GM19452 (cell line): ENCODE results near the gene EEFSEC.

ENCODE experiments used
- ATAC-seq: cut with Tn5 transposase; IDR thresholded peaks from one replicate; pipeline ENCODE4 v1.9.1; 2021; ENCODE audit not compliant: unreplicated experiment

The EEFSEC gene

DNA sequence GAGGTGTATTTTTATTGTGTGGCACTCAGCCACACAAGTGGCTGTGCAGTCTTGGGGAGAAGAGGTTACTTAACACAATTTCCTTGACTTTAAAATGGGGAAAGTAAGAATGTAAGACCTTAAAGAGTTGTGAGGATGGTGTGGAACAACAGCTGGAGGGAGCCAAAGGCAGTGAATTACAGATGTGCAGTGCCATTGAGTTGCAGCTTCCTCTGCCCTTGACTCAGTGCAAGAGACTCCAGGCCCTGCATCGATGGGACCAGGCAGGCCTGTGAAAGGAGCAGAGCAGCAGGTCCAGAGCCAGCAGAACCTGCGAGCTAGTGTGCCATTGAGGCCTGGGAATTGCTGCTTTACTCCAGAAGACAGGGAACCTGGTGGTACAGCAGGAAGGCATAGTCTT lies 27.2 kb downstream of the EEFSEC start:
- no peak for ATAC-seq

DNA sequence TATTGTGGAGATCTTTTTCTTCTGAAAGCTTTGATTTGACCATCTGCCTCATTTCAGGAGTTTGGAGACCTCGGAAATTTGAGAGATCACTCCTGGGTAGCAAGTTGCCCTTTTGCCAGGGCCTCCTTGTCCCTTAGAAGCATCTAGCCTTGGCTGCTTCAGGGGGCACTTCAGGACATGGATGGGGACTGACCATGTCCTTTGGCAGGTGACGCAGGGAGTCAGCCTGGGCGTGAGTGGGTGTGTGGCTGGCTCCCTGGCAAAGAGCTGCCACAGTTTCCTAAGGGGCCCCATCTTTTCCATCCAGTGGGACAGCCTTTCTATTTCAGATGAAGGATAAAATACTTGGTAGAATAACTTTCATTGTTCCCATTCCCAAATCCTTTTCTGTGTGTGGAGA lies 27.6 kb downstream of the EEFSEC start:
- no peak for ATAC-seq

GRCh38 chr3:128182656-128183055 lies 29.4 kb downstream of the EEFSEC start:
- no peak for ATAC-seq

GRCh38 chr3:128185630-128186447 lies 32.6 kb downstream of the EEFSEC start:
- ATAC-seq = no peak

DNA sequence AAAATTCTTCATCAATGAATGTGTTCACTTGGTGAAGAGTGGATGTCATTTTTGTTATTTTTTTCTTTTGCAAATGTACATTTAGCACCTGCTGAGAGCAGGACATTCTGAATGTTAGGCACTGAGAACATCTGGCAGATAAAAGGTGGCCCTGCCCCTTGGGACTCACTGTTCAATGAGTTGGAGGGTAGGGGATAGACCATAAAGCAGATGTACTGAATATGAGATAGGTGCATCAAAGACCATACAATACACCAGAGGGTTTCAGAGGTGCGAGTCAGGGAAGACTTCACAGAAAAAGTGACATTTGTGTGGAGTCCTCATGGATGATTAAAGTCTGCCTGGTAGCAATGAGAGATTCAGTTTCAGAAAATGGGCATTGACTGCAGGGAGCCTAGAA lies 34.2 kb downstream of the EEFSEC start:
- ATAC-seq = no peak

- ATAC-seq = no peak
Measured at GRCh38 chr3:128188326-128188725, 35.0 kb downstream of the EEFSEC start.

GRCh38 chr3:128188956-128189355 lies 35.7 kb downstream of the EEFSEC start:
- ATAC-seq = no peak

DNA sequence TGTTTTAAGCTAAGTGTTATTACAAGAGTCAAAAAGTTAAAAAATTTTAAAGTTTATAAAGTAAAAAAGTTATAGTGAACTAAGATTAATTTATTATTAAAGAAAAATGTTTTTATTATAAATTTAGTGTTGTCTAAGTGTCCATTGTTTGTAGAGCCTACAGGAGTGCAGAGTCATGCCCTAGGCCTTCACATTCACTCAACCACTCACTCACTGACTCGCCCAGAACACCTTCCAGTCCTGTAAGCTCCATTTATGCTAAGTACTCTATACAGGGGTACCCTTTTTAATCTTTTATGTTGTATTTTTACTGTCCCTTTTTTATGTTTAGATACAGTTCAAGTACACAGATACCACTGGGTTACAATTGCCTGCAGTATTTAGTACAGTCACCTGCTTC lies 37.2 kb downstream of the EEFSEC start:
- ATAC-seq = no peak

GRCh38 chr3:128192131-128192530 lies 38.9 kb downstream of the EEFSEC start:
- no peak for ATAC-seq

DNA sequence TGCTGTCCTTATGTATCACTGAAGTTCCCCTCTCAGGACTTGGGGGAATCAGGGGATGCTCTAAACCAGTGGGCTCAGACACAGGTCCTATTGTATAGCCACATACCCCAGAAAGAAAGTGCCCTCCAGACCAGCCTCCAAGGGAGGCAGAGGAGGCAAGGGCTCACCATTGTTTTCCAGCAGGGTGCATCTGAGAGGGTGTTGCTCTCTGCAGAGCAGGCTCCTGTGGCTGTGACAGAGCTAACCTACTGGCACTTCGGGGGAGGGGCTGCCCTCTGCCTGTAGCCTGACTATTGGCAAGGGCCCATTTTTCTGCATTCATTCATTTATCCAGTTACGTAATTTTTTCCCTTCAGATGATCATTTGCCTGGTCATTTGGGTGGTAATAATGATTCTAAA lies 39.9 kb downstream of the EEFSEC start:
- ATAC-seq = no peak

DNA sequence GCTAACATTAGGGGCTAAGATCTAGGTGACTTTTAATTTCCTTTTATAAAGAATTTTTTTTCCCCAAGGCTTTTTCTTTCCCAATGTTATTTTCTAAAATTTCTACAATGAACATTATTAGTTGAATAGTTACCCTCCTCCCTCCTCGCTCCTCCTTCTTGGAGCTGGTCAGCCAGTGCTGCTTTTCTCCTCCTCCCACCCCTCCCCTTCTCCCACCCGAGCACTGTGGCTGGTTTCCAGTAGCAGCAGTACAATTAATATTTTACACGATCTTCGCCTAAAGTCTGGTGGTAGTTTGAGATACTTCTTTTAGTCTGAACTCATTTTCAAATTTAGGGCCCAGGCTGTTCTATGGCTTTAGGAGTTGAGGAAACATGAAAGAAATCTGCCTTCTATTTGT lies 41.6 kb downstream of the EEFSEC start:
- no peak for ATAC-seq

- no peak for ATAC-seq
Measured at GRCh38 chr3:128195369-128195768, 42.1 kb downstream of the EEFSEC start.

- no peak for ATAC-seq
Measured at GRCh38 chr3:128195802-128196201, 42.5 kb downstream of the EEFSEC start.

DNA sequence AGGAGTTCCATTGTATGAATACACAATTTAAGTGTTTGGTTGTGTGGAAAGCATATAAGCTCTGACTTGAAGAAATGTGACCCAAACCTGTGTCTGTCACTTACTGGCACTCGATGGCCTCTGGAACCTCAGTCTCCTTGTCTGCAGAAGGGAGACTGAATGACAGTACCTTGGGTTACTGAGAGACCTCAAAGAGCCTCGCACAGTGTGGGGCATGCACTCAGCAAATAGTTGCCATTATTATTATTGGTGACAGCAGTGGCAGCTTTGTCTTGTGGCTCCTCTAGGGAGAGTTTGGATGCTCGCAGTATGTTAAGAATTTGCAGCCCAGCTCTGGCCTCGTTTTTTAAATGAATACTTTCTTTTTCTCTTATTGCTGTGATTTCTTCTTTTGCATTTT lies 43.4 kb downstream of the EEFSEC start:
- ATAC-seq = no peak

DNA sequence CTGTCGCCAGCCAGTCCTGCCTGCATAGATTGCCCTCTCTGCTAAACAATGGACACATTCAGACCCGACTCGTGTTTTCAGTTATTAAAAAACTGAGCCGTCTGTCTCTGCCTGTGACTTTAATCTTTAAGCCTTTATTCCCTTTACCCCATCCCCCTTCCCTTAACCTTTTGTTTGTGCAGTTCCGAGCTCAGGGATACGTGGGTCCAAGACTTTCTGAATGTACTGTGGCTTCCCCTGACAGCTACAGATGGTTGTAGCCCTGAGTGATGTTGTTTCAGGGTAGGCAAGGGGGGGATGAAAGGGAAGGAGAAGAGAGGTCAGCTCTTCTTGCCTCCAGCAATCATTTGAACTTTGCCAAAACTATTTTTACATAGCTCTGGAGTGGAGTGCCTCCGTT lies 44.6 kb downstream of the EEFSEC start:
- ATAC-seq = no peak

- no peak for ATAC-seq
Measured at GRCh38 chr3:128198313-128198712, 45.0 kb downstream of the EEFSEC start.

DNA sequence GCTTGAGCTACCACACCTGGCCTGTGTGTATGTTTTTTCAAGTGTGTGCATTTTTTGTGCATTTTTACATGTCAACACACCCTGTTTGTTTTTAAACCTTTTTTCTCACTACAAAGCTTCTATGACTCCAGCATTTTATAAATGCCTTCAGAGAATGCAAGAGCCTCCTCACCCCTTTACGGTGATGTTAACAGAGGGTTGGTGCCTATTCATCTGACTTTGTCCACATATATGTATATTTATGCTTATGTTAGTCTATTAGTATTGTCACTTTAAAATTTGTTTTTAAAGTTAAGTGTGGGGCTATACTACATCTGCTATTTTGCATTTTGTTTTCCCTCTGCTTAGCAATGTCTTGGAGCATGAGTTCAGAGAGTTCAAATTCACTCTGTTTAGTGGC lies 45.8 kb downstream of the EEFSEC start:
- no peak for ATAC-seq

GRCh38 chr3:128201158-128201755 lies 48.0 kb downstream of the EEFSEC start:
- no peak for ATAC-seq

- no peak for ATAC-seq
Measured at GRCh38 chr3:128203169-128203568, 49.9 kb downstream of the EEFSEC start.

- no peak for ATAC-seq
Measured at GRCh38 chr3:128205558-128206145, 52.4 kb downstream of the EEFSEC start.

DNA sequence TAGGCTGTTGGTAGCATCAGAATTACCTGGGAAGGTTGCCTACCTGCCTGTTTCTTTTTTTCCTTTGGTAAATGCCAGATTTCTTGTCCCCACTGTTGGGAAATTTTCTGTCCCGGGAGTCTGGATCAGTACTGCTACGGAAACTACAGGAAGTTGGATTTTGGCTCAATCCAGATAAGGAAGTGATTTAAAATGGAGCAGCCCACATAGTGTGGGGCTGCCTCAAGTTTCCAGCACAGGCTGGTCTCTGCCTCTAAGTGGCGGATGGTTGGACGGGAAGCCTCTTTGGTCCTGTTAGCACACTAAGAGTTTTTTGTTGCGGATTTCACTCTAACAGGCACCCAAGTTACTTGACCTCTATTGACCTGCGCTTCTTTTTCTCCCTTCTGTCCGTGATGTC lies 54.7 kb downstream of the EEFSEC start:
- no peak for ATAC-seq

- no peak for ATAC-seq
Measured at GRCh38 chr3:128210711-128211110, 57.4 kb downstream of the EEFSEC start.
